H1 (cell line): ENCODE measurements around the gene VTN. TPM values are rescaled to one million over a fixed set of nuclear protein-coding genes. Genes with fewer than 3 reads are reported as not detected.

Source experiments
- ATF2 ChIP-seq: IDR thresholded peaks from 2 replicates; pipeline ENCODE4 v1.6.1; 2012; ENCODE audit warnings: low read length, inconsistent platforms
- polyA plus RNA-seq, 7 experiments: library from polyadenylated mRNA; depleted of rRNA in 3 of 7; stranded (reverse) in 5 of 7; unstranded in 2 of 7; fragments of >200 nt in 5 of 7; fragments of 200-250 nt in 2 of 7; gene quantifications; 1 replicate in 5 of 7; 2 replicates in 1 of 7; 4 replicates in 1 of 7; pipeline versions ENCODE4 v1.2.1 to v1.2.3, GENCODE V29; 2011 to 2013; ENCODE audit warnings: missing spikeins in 2 of 7, mixed read lengths in 2 of 7
- total RNA-seq: library from RNA; stranded (reverse); fragmentation: NEBNext Ultra II Directional; extraction: Animal tissue kit (Norgen Biotek cat#: 25700); gene quantifications from 2 replicates; pipeline ENCODE4 v1.2.1, GENCODE V29; 2021

VTN gene
- total and polyA plus RNA-seq, 2 of the 8 experiments (the other 6 are each of a cell fraction or from before 2014, with no cell fraction given), result 0.18 TPM; not detected in 1

- peak; percentile 95 for TF ChIP-seq ATF2
Measured at GRCh38 chr17:28335959-28336871, 33.9 kb downstream of the VTN start (continued).
